Stimulated activated CD4-positive, alpha-beta T cell treated with anti-CD3 and anti-CD28 coated beads, Interleukin-1b, Interleukin-23, amount 100 ng/mL, for 4 hours (primary cell): Measurements from ENCODE around the gene TLE6.
A peak's percentile ranks its signal among the peaks of the same experiment; 100 is the strongest.
"Not testable (repeated sequence)": the region's sequence is repeated elsewhere in the genome, so short reads cannot be mapped to it uniquely, and the experiment has no call there.

ENCODE experiments used
- DNase-seq, 2 donors: peaks; one replicate each; pipeline ENCODE4 v3.0.0-alpha.2; 2020; ENCODE audit warnings: low read depth in 2 of 2

The TLE6 gene

GRCh38 chr19:2977001-2977745 lies at the start of gene TLE6:
TLE6 (plus strand) TSS chr19:2977564; CDS start chr19:2978234, 670 bp downstream.
- peak; percentile 88 for DNase-seq

GRCh38 chr19:2933490-2933910 lies 43.9 kb upstream of the TLE6 start:
- DNase-seq = no peak

- DNase-seq = not testable (repeated sequence)
Observed at GRCh38 chr19:2935863-2936262, 41.5 kb upstream of the TLE6 start.

DNA sequence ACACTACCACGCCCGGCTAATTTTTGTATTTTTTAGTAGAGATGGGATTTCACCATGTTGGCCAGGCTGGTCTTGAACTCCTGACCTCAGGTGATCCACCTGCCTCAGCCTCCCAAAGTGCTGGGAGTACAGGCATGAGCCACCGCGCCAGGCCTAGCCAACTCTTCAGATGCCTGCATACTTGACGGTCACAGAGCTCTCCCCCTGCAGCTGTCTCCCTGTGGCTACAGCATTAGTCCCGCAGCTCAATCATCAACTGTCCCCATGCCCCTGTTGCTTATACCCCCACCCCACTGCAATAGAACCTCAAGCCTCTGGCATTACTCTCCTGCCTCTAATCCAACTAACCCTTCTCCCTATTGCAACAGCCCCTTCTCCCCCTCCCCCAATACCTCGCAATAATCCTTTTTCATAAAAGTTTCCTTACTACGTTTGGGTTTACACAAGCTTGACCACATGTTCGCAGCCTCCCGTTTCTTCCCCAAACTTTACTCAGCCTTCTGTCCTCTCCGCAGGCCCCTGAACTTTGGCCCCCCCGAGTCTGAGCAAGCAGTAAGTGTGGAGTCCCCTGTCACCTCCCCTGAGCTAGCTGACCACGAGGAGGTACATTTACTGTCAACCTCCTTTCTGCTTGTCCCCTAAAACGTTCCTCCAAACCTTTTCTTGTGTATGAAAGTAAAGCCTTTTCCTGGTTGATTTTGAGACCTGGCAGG lies 34.3 kb upstream of the TLE6 start:
- DNase-seq = no peak

- DNase-seq = no peak
Observed at GRCh38 chr19:2944403-2944774, 33.0 kb upstream of the TLE6 start.

DNA sequence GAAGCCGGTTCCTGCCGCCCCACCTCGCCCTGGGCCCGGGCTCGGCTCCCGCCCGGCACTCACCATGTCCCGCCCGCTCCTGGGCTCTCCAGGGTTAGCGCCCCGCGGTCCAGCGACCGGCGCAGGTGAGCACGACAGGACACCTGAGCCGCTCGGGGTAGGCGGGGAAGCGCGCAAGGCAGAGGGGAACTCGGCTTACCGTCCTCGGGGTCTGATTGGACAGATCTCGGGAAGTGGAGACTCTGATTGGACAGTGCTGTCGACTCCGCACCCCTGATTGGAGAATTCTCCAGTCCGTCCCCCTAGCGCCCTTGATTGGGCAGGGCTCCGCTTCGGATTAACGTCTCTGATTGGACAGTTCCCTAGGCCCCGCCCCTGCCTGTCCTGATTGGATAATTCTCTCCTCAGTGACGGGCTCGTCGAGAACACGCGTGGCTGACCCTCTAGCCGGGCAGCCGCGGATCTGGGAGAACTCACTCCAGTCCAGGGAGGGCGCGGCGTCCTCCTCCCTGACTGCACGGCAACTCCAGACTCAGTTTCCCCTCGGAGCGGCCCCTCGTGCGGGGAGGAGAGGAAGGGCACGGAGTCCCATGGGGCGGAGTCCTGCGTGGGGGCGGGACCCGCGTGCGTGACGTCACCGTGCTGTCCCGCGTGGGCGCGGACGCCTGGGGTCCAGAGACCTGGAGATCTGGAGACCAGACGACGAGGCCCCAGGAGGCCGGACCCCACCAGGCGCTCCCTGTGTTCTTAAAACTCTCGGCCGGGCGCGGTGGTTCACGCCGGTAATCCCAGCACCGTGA lies 32.4 kb upstream of the TLE6 start, which contains the start of gene ZNF77:
Gene ZNF77 (minus strand): TSS at position 197 of the 800 bp plus-strand sequence. CDS start 131 bp downstream, at position 66.
- DNase-seq = peak; percentile 97 to 98

- no peak for DNase-seq
Observed at GRCh38 chr19:2945575-2946184, 31.7 kb upstream of the TLE6 start.

DNA sequence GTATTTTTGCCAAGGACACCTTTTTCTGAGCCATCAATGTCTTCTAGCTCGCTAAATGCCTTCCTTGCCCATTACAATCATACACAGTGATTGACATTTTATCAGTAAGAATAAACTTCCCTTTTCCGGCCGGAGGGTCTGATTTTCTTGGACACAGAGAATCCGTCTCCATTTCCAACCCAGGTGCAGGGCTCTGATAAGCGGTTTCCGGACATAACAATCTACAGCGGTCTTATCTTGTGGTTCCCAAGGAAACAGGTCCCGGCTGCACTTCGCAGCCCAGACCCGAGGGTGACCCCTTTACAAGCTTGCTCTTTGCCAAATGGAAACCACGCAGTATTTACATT lies 27.5 kb upstream of the TLE6 start:
- no peak for DNase-seq

- DNase-seq = peak; percentile 100
Observed at GRCh38 chr19:2950286-2951124, 26.9 kb upstream of the TLE6 start.

- no peak for DNase-seq
Observed at GRCh38 chr19:2952953-2953481, 24.3 kb upstream of the TLE6 start.

GRCh38 chr19:2957160-2957559 lies 20.2 kb upstream of the TLE6 start:
- DNase-seq = no peak

DNA sequence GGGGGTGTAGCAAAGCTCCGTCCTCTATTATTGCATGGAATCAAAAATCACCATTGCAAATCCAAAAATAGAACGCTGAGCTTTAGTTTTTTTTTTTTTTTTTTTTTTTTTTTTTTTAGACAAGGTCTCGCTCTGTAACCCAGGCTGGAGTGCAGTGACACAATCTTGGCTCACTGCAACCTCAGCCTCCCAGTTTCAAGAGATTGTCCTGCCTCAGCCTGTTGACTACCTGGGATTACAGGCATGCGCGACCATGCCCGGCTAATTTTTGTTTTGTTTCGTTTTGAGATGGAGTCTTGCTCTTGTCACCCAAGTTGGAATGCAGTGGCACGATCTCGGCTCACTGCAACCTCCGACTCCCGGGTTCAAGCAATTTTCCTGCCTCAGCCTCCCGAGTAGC lies 17.2 kb upstream of the TLE6 start:
- no peak for DNase-seq

DNA sequence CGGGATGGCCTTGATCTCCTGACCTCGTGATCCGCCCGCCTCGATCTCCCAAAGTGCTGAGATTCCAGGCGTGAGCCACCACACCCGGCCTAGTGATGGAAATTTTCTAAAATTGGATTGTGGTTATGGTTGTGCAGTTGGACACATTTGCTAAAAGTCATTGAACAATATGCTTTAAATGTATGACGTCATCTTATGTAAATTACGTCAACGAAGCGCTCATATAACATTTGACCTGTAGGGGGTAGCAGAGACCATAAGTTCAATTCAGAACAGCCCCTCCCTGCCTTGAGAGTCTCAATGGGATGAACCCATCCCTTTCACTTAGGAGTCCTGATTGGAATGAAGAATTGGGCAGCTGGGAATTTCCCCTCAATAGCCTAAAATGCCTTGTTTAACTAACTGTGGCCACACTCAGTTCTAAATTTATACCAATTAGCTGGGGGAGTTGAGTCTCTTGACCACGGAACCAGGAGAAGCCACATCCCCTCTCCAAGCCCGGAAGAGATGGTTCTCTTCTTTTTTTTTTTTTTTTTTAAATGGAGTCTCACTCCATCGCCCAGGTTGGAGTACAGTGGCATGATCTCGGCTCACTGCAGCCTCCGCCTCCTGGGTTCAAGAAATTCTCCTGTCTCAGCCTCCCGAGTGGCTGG lies 15.2 kb upstream of the TLE6 start:
- DNase-seq = peak in 1 of 2 donors; percentile 61

DNA sequence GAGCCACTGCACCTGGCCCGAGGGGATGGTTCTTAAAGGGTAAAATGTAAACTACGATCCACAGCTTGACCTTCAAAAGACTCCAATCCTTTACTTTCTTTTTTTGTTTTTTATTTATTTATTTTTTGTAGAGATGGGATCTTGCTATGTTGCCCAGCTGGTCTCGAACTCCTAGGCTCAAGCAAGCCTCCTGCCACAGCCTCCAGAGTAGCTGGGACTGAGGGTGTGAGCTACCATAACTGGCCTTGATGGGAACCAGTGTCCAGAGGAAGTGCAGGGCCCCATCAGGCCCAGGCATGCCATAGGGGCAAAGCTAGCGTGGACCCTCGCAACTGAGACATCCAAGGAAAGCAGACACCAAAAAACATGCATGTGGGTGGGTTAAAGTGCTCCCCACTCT lies 14.2 kb upstream of the TLE6 start:
- no peak for DNase-seq

DNA sequence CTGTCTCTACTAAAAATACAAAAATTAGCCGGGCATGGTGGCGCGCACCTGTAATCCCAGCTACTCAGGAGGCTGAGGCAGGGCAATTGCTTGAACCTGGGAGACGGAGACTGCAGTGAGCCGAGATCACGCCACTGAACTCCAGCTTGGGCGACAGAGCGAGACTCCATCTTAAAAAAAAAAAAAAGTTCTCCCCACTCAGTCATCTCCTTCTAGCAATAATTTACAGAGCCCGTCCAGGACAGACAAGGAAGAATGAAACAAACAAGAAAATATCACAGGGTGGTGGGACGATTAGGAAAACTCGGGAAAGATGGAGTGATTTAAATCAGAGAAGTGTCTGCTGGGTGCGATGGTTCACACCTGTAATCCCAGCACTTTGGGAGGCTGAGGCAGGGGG lies 13.7 kb upstream of the TLE6 start:
- DNase-seq = not testable (repeated sequence)

DNA sequence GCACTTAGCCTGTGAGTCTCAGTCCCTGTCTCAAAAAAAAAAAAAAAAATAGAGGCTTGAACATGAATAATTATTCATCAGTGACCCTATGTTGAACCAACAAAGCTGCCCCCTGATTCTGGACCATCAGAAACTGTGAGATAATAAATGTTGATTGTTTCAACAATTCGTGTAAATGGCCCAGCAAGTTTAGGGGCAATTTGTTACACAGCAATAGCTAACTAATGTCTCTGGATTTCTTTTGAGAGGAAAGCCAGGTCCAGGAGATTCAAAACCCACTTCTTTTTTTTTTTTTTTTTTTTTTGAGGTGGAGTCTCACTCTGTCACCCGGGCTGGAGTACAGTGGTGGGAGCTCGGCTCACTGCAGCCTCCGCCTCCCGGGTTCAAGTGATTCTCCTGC lies 12.5 kb upstream of the TLE6 start:
- no peak for DNase-seq

- no peak for DNase-seq
Observed at GRCh38 chr19:2967972-2968371, 9.4 kb upstream of the TLE6 start.

- DNase-seq = no peak
Observed at GRCh38 chr19:2969104-2969504, 8.3 kb upstream of the TLE6 start.

- no peak for DNase-seq
Observed at GRCh38 chr19:2970201-2970835, 7.0 kb upstream of the TLE6 start.

- DNase-seq = no peak
Observed at GRCh38 chr19:2973229-2973628, 4.1 kb upstream of the TLE6 start.
